Subcutaneous adipose tissue (tissue), 4 donors: ENCODE results near the gene FER. TPM values are rescaled to one million over a fixed set of nuclear protein-coding genes. Genes with fewer than 3 reads are reported as not detected.

Source experiments
- small RNA-seq: library from RNA; depleted of rRNA; stranded (forward); fragments of <200 nt; gene quantifications from one replicate; pipeline ENCODE3, GENCODE V24; 2016
- total RNA-seq, 4 donors: library from RNA; depleted of rRNA; stranded (reverse); fragments of >200 nt; gene quantifications; one replicate each; pipeline ENCODE4 v1.1.0, GENCODE V29; 2016
- TF ChIP-seq, protein P1 (sequence below): fragments of 450-650 bp; IDR thresholded peaks from one replicate; pipeline ENCODE4 v1.5.1; 2016; ENCODE audit warnings: low read depth, mild to moderate bottlenecking, control low read depth, antibody characterized with exemption, moderate library complexity

The FER gene
- total RNA-seq, 4 donors from 2014 or later, result 26.9 to 37.4 (median 27.6) TPM

DNA sequence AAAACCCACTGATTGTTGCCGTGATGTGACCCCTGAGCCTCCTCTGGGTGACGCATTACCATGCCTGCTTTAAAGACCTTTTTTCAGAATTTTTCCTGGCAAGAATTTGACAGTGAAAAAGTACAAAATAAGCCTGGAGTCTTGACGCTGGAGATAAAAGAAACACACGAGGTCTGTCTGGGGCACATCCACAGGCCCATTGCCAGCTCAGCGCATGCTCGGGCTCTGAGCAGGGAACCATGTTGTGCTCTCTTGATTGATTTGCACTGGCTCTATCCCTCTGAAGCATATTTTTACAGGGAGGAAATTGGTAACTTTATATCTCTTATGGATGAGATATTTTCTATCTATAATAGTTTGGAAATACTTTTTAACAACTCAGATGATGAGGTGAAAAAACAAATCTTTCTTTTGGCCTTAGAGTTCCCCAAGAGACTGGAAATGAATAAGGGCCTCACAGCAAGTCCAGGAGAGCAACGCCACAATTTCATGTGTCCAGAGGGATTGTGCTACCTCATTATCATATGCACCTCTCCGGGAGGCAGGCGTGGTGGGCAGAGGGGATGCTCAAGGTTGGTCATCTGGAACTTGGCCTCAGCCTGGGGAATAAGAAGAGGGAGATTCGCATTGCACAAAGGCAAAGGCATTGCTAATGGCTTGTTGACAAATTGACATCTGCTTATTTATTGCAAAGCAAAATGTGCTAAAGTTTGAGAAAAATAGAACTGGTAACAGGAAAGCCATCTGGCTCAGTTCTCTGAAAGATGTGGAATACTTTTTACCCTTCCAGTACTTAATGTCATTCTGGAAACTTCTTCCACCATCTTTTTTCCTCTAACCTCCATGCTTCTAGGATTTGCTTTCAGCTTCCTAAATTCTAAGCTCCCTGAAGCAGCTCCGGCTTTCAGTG, 478.3 kb downstream of the FER start:
- TF ChIP-seq, protein P1, sequence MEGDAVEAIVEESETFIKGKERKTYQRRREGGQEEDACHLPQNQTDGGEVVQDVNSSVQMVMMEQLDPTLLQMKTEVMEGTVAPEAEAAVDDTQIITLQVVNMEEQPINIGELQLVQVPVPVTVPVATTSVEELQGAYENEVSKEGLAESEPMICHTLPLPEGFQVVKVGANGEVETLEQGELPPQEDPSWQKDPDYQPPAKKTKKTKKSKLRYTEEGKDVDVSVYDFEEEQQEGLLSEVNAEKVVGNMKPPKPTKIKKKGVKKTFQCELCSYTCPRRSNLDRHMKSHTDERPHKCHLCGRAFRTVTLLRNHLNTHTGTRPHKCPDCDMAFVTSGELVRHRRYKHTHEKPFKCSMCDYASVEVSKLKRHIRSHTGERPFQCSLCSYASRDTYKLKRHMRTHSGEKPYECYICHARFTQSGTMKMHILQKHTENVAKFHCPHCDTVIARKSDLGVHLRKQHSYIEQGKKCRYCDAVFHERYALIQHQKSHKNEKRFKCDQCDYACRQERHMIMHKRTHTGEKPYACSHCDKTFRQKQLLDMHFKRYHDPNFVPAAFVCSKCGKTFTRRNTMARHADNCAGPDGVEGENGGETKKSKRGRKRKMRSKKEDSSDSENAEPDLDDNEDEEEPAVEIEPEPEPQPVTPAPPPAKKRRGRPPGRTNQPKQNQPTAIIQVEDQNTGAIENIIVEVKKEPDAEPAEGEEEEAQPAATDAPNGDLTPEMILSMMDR, result no peak

DNA sequence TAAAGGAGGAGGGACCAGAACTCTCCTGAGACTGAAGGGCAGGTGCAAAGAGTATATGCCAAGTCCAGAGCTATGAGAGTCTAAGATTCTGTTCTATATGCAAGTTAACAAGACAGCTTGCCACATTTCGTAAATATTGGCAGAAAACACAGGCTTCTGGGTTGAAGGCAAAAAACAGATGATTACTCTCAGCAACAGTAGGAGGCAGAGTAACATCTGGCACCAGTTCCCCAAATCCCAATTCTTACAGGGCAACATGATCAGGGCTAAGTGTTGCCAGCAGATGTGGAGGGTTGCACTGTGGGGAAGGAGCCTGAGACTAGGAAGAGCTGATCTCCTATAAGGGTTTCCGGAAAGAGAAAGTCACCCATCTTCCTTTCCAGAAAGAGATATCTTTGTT, 482.7 kb downstream of the FER start:
- TF ChIP-seq, protein P1, result no peak

DNA sequence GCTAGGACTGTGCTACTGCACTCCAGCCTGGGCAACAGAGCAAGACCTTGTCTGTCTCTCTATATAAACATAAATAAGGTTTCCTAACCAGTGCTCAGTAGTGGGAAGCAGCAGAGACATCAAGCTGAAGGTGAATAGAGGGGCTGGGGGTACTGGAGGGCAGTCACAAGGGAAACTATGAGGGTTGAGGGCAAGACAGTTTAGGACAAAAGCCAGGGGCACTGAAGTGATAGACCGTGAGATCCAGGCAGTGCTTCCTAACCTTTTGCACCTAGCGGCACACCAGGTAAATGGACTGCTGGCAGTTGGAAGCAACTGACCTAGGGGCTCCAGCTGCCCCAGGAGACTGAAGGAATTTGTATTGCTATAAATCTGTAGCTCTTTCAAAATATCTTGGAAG, 483.6 kb downstream of the FER start:
- TF ChIP-seq, protein P1, result no peak

DNA sequence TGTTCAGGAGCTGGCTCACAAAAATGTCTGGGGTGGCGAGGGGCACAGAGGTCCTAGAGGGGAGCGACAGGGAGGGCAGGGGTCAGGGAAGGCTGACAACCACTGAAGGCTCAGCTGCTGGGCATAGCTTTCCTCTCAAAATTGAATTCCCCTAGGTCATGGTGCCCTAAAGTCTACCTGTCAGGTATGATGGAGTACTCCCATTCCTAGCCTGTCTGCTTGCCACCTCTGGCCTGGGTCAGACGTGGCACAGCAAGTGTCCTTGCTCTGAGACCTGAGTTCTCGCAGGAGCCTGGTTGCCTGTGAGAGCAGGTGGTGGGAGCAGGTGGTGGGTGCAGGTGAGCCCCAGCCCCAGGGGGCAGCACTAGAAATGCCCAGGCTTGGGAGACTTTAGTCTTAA, 486.7 kb downstream of the FER start:
- TF ChIP-seq, protein P1, result no peak

DNA sequence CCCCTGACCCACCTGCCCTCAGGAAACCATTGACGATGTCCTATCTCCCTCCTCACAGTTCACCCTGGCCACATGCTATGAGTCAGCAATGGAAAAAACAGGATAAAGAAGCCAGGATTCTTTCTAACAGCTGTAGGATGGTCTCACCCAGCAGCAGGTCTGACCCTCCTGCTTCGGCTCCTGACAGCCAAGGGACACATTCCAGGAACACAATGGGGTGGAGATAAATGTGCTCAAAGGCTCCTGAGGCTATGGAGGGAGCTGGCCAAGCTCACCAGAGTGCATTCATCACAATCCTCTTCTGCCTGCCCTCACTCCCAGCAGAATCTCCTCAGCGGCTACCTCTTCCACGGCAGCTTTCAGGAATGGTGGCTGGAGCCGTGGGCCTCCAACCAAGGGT, 491.8 kb downstream of the FER start:
- TF ChIP-seq, protein P1, result no peak

DNA sequence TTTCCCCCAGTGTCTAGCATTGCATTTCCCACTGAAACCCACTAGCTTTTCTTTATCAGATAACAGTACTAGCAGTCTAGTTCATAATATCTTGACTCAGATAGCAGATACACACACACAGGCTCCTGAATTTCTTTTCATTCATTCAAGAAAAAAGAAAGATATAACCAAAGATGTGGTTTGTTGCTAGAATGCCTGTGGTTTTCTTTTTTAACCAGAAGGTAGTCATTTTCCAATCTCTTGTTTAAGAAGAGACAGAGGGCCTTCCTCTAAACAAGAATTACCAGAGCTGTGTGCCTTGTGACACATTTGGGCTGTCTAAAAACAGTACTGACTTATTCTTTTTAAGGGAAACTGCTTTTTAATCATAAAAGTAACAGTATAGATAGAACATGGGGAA, 494.8 kb downstream of the FER start:
- TF ChIP-seq, protein P1, result no peak

DNA sequence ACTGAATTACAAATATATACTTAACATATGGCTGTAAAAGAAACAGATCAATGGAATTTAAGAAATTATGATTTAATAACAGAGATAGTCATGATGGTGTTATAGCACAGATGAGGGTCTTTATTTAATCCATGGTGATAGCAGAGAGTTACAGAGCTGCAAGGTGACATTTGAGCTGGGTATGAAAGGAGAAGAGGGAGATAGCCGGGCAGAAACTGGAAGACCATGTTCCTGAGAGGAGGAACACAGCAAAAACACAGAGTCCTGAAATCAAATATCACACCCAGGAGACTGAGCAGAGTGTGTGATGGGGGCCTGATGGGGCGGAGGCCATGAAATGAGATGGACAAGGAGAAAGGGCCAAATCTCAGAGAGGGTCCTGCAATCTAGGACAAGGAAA, 498.7 kb downstream of the FER start:
- TF ChIP-seq, protein P1, result no peak

Small RNAs within 50 kb of the gene (small RNA-seq; reads per million reads assigned to genes)
- gene AC109481.1, result not detected
- gene RF00019, result 0.49 reads per million
- not detected for gene RNU6-47P
